Heart right ventricle (tissue), 16 donors: ENCODE data around the gene ECEL1. TPM values are rescaled to one million over a fixed set of nuclear protein-coding genes. Genes with fewer than 3 reads are reported as not detected.

Experiments used
- ATAC-seq, 8 donors: fragments of 200-7000 bp; cut with Tn5 transposase; one replicate each; pipeline ENCODE4 v1.9.1; 2020; ENCODE audit warnings: mild to moderate bottlenecking in 8 of 8, moderate library complexity in 8 of 8, moderate number of reproducible peaks in 1 of 8
- DNase-seq, 2 donors: peaks; one replicate each; pipeline ENCODE4 v3.0.0-alpha.2; 2020
- H3K27ac ChIP-seq, 10 donors: fragments of 200-600 bp; sonication (generic) in 2 of 10; one replicate each; pipeline versions ENCODE4 v1.5.0 to v1.8.0; 2020 to 2022; ENCODE audit warnings: mild to moderate bottlenecking in 3 of 10
- H3K27me3 ChIP-seq, 7 donors: fragments of 200-600 bp; one replicate each; pipeline ENCODE4 v1.8.0; 2021 to 2022; ENCODE audit warnings: mild to moderate bottlenecking in 2 of 7
- H3K36me3 ChIP-seq, 9 donors: fragments of 200-600 bp; sonication (generic) in 1 of 9; one replicate each; pipeline versions ENCODE4 v1.5.0 to v1.8.0; 2020 to 2022; ENCODE audit warnings: mild to moderate bottlenecking in 2 of 9
- H3K4me1 ChIP-seq, 9 donors: fragments of 200-600 bp; sonication (generic) in 1 of 9; one replicate each; pipeline versions ENCODE4 v1.5.0 to v1.8.0; 2020 to 2022; ENCODE audit warnings: mild to moderate bottlenecking in 4 of 9
- H3K4me3 ChIP-seq, 10 donors: fragments of 200-600 bp; sonication (generic) in 2 of 10; one replicate each; pipeline versions ENCODE4 v1.5.0 to v1.8.0; 2020 to 2022; ENCODE audit warnings: mild to moderate bottlenecking in 7 of 10, moderate library complexity in 2 of 10
- H3K9me3 ChIP-seq, 11 donors: fragments of 200-600 bp in 10 of 11; sonication (generic) in 2 of 11; one replicate each; pipeline versions ENCODE4 v1.5.0 to v1.8.0; 2013 to 2022; ENCODE audit warnings: mild to moderate bottlenecking in 2 of 11, control low read depth in 1 of 11, moderate library complexity in 1 of 11
- CTCF ChIP-seq, 9 donors: fragments of 200-600 bp; sonication (generic) in 2 of 9; IDR thresholded peaks; one replicate each; pipeline versions ENCODE4 v1.5.0 to v1.8.0; 2021 to 2022; ENCODE audit warnings: antibody characterized with exemption in 9 of 9, mild to moderate bottlenecking in 5 of 9, moderate library complexity in 1 of 9
- WGBS, 2 donors: extraction: QIAGEN DNeasy Blood & Tissue Kit; methylation state at CpG; one replicate each; pipeline ENCODE4 v1.1.7; 2013; ENCODE audit warnings: inconsistent platforms in 1 of 2; 5-methylcytosine and 5-hydroxymethylcytosine counted together
- intact Hi-C, 10 donors: fragments of 100-400 bp; cut with DNase I; formaldehyde crosslinking; loops; one replicate each; pipeline versions ENCODE4 v1.11.1 to v1.14.2; 2022
- polyA plus RNA-seq, 2 donors: library from polyadenylated mRNA; stranded (reverse); fragments of 200-250 nt; gene quantifications; one replicate each; pipeline ENCODE4 v1.2.3, GENCODE V29; 2013
- total RNA-seq, 10 donors: library from RNA; stranded (reverse); fragmentation: NEBNext Ultra II Directional in 3 of 10; extraction: Animal tissue kit (Norgen Biotek cat#: 25700) in 3 of 10; gene quantifications; one replicate each; pipeline versions ENCODE4 v1.2.1 to v1.2.4, GENCODE V29; 2021 to 2023
- donor health status: Arrhythmogenic right ventricular cardiomyopathy.
- donor health status: ischemic (EF 13 %, LVEDD 7.1; RV severe dilation, severe dysfunction).
- donor health status: healthy with polysubstance abuse.
- donor health status: DM: no; HTN: yes; CAD: no.
- donor health status: DM: no; HTN: no; CAD: no.
- donor health status: ischemic (EF 25% LVEDD 6.9; RV normal size, moderate dysfunction).
- donor health status: ischemic (EF 25% LVEDD 5.7; RV mildly dilated, moderate dysfunction).
- donor health status: healthy.
- donor health status: DM: yes; HTN: yes; CAD: no.
- donor health status: Ischemic cardiomyopathy.
- donor health status: ischemic (EF 35%, LVEDD 5.7; RV mildly dilated, moderate dysfunction).
- donor health status: nonischemic (EF 11% LVEDD 7.7; RV severe dilation, severe dysfunction).
- donor health status: DM: yes; HTN: yes; CAD: no.
- donor health status: PGD.
- donor health status: ischemic (EF 29% LVEDD 5.4; RV normal size, mild dysfunction).
- donor health status: nonischemic (EF 23%, LVEDD 6.1; RV moderate dilation, normal function).

ECEL1 gene
- total and polyA plus RNA-seq, 12 donors, result 0.23 to 1.5 (median 0.39) TPM; not detected in 8

GRCh38 chr2:232530626-232531260 lies 43.1 kb upstream of the ECEL1 start:
- TF ChIP-seq CTCF (IDR thresholded peaks at IDR 0.05), result no peak
- intact Hi-C loops, result no loop called here
- H3K36me3 ChIP-seq, result no peaks in the 10 kb centered on the region
- peaks cover 0 to 12% (median 4%) of the 10 kb centered on the region in 7 donors for H3K27me3 ChIP-seq
- ATAC-seq, result no peak
- peak in 1 of 2 donors; percentile 1 for DNase-seq
- WGBS, 2 donors, result 77 to 80% methylated on average over 9 of the region's 9 CpGs
- peaks cover 0 to 1% (median 0%) of the 10 kb centered on the region in 9 donors for H3K4me1 ChIP-seq
- peaks cover 0 to under 1% (median 0%) of the 10 kb centered on the region in 11 donors for H3K9me3 ChIP-seq
- no peak overlapping the region for H3K27ac ChIP-seq
- no peak overlapping the region for H3K4me3 ChIP-seq

- peaks cover 0 to 19% (median 12%) of the 10 kb centered on the region in 7 donors for H3K27me3 ChIP-seq
- H3K4me3 ChIP-seq, result no peak overlapping the region
- TF ChIP-seq CTCF (IDR thresholded peaks at IDR 0.05), result no peak
- H3K27ac ChIP-seq, result no peak overlapping the region
- no peaks in the 10 kb centered on the region for H3K36me3 ChIP-seq
- WGBS, 2 donors, result 85 to 90% methylated on average over 17 of the region's 17 CpGs
- no peak for ATAC-seq
- DNase-seq, result peak in 1 of 2 donors; percentile 3
- H3K4me1 ChIP-seq, result peaks cover 0 to 9% (median 7%) of the 10 kb centered on the region in 9 donors
- intact Hi-C loops, result loop anchor here in 6 of 10 donors (10.0 kb wide), 2 partner anchors 85 to 625 kb away; no protein-coding TSS in a partner anchor
- no peaks in the 10 kb centered on the region for H3K9me3 ChIP-seq
Observed at GRCh38 chr2:232529806-232530547, 42.3 kb upstream of the ECEL1 start.

- no peak for TF ChIP-seq CTCF (IDR thresholded peaks at IDR 0.05)
- H3K27ac ChIP-seq, result no peak overlapping the region
- peaks cover 0 to 30% (median 23%) of the 10 kb centered on the region in 7 donors for H3K27me3 ChIP-seq
- ATAC-seq (no peak), DNase-seq (peak in 1 of 2 donors; percentile 2)
- no peaks in the 10 kb centered on the region for H3K36me3 ChIP-seq
- 76 to 82% methylated on average over 11 of the region's 11 CpGs for WGBS, 2 donors
- H3K4me3 ChIP-seq, result no peak overlapping the region
- no peaks in the 10 kb centered on the region for H3K9me3 ChIP-seq
- intact Hi-C loops, result loop anchor here in 6 of 10 donors (10.0 kb wide), 2 partner anchors 84 to 624 kb away; no protein-coding TSS in a partner anchor
- H3K4me1 ChIP-seq, result peaks cover 0 to 20% (median 13%) of the 10 kb centered on the region in 9 donors
Observed at GRCh38 chr2:232528746-232529460, 41.3 kb upstream of the ECEL1 start.

- no peak for ATAC-seq
- WGBS, 2 donors, result 67 to 69% methylated on average over 6 of the region's 6 CpGs
- H3K27me3 ChIP-seq, result peaks cover 4 to 39% (median 32%) of the 10 kb centered on the region in 7 donors
- no peak for DNase-seq
- intact Hi-C loops, result loop anchor here in 6 of 10 donors (10.0 kb wide), 2 partner anchors 83 to 623 kb away; no protein-coding TSS in a partner anchor
- no peak overlapping the region for H3K4me3 ChIP-seq
- no peak for TF ChIP-seq CTCF (IDR thresholded peaks at IDR 0.05)
- H3K9me3 ChIP-seq, result no peaks in the 10 kb centered on the region
- peaks cover 0 to 29% (median 21%) of the 10 kb centered on the region in 9 donors for H3K4me1 ChIP-seq
- no peak overlapping the region for H3K27ac ChIP-seq
- no peaks in the 10 kb centered on the region for H3K36me3 ChIP-seq
Observed at GRCh38 chr2:232527905-232528470, 40.4 kb upstream of the ECEL1 start.
